Upper lobe of left lung (tissue), 6 donors: Measurements from ENCODE around the gene NUP210. TPM values are rescaled to one million over a fixed set of nuclear protein-coding genes. Genes with fewer than 3 reads are reported as not detected.

Source experiments
- ATAC-seq, 2 donors: fragments of 200-7000 bp; cut with Tn5 transposase; one replicate each; pipeline ENCODE4 v1.9.1; 2022; ENCODE audit warnings: mild to moderate bottlenecking in 2 of 2, moderate library complexity in 2 of 2; ENCODE audit not compliant: low FRiP score in 2 of 2
- DNase-seq, 2 donors: peaks; one replicate each; pipeline ENCODE4 v3.0.0-alpha.2; 2019 to 2020
- H3K27ac ChIP-seq, 4 donors: fragments of 200-600 bp; sonication (generic); one replicate each; pipeline ENCODE4 v1.5.1; 2016 to 2019
- H3K27me3 ChIP-seq, 4 donors: fragments of 200-600 bp; sonication (generic); one replicate each; pipeline ENCODE4 v1.5.1; 2017 to 2019
- H3K36me3 ChIP-seq, 4 donors: fragments of 200-600 bp; sonication (generic); one replicate each; pipeline ENCODE4 v1.5.1; 2016 to 2019
- H3K4me1 ChIP-seq, 4 donors: fragments of 200-600 bp; sonication (generic); one replicate each; pipeline ENCODE4 v1.5.1; 2018 to 2019
- H3K4me3 ChIP-seq, 4 donors: fragments of 200-600 bp; sonication (generic); one replicate each; pipeline ENCODE4 v1.5.1; 2017 to 2019; ENCODE audit warnings: mild to moderate bottlenecking in 2 of 4, moderate library complexity in 1 of 4
- H3K9me3 ChIP-seq, 4 donors: fragments of 200-600 bp; sonication (generic); one replicate each; pipeline ENCODE4 v1.5.1; 2018 to 2019
- CTCF ChIP-seq, 6 experiments: fragments of 450-650 bp in 4 of 6; fragments of 200-600 bp in 2 of 6; sonication (generic) in 2 of 6; IDR thresholded peaks; one replicate each; pipeline ENCODE4 v1.5.1; 2016 to 2019; ENCODE audit warnings: antibody characterized with exemption in 6 of 6
- EP300 ChIP-seq, 4 donors: sonication (generic); formaldehyde crosslinking; IDR thresholded peaks; one replicate each; pipeline ENCODE4 v1.5.1; 2017; ENCODE audit warnings: antibody characterized with exemption in 4 of 4, control low read depth in 2 of 4
- POLR2A ChIP-seq, 4 donors: fragments of 450-650 bp; IDR thresholded peaks; one replicate each; pipeline ENCODE4 v1.5.1; 2016 to 2017; ENCODE audit warnings: antibody characterized with exemption in 4 of 4, mild to moderate bottlenecking in 2 of 4
- POLR2AphosphoS5 ChIP-seq, 2 donors: sonication (generic); formaldehyde crosslinking; IDR thresholded peaks; one replicate each; pipeline ENCODE4 v1.5.1; 2017; ENCODE audit warnings: antibody characterized with exemption in 2 of 2
- WGBS, 2 donors: methylation state at CpG; one replicate each; pipeline ENCODE4 v1.1.5; 2017 to 2018; 5-methylcytosine and 5-hydroxymethylcytosine counted together
- total RNA-seq, 6 donors: library from RNA; depleted of rRNA in 4 of 6; stranded (reverse); fragments of >200 nt in 4 of 6; gene quantifications; one replicate each; pipeline versions ENCODE4 v1.1.0 to v1.2.1, GENCODE V29; 2016 to 2021
- donor health status: DM: no; HTN: no; CAD: no; lungs with moderate emphysema.
- donor health status: DM: no; HTN: yes; CAD: no; lungs with severe emphysema.

Gene NUP210
- total RNA-seq, 6 donors from 2014 or later = 14.6 to 23.0 (median 20.8) TPM

- Histone ChIP-seq H3K9me3 (no peaks in the 10 kb centered on the region), H3K4me1 (no peaks in the 10 kb centered on the region), H3K4me3 (no peak overlapping the region), H3K27me3 (peaks cover 0 to 3% (median 0%) of the 10 kb centered on the region in 4 donors), H3K36me3 (no peaks in the 10 kb centered on the region), H3K27ac (no peak overlapping the region)
- 74 to 83% methylated on average over 9 to 18 of the region's 18 CpGs for WGBS, 2 donors
- TF ChIP-seq POLR2AphosphoS5 (IDR thresholded peaks at IDR 0.05) (no peak), POLR2A (IDR thresholded peaks at IDR 0.05) (no peak), CTCF (IDR thresholded peaks at IDR 0.05) (no peak), EP300 (IDR thresholded peaks at IDR 0.05) (no peak)
- DNase-seq = no peak
- no peak for ATAC-seq
These were observed 125.4 kb downstream of the NUP210 start for GRCh38 chr3:13294442-13295351.

GRCh38 chr3:13292375-13292774, 127.7 kb downstream of the NUP210 start:
- H3K27ac ChIP-seq = no peak overlapping the region
- H3K4me3 ChIP-seq = no peak overlapping the region
- H3K36me3 ChIP-seq = no peaks in the 10 kb centered on the region
- TF ChIP-seq POLR2AphosphoS5 (IDR thresholded peaks at IDR 0.05) (no peak), CTCF (IDR thresholded peaks at IDR 0.05) (no peak), POLR2A (IDR thresholded peaks at IDR 0.05) (no peak), EP300 (IDR thresholded peaks at IDR 0.05) (no peak)
- DNase-seq (no peak), ATAC-seq (no peak)
- H3K9me3 ChIP-seq = no peaks in the 10 kb centered on the region
- H3K4me1 ChIP-seq = no peaks in the 10 kb centered on the region
- WGBS, 2 donors = 75 to 79% methylated on average over 3 of the region's 3 CpGs
- H3K27me3 ChIP-seq = peaks cover 0 to 3% (median 0%) of the 10 kb centered on the region in 4 donors

- no peak for TF ChIP-seq CTCF (IDR thresholded peaks at IDR 0.05)
- TF ChIP-seq EP300 (IDR thresholded peaks at IDR 0.05) = no peak
- no peak for TF ChIP-seq POLR2A (IDR thresholded peaks at IDR 0.05)
- no peak for TF ChIP-seq POLR2AphosphoS5 (IDR thresholded peaks at IDR 0.05)
- Histone ChIP-seq H3K9me3 (peaks cover 0 to 8% (median 0%) of the 10 kb centered on the region in 4 donors), H3K4me3 (no peak overlapping the region), H3K36me3 (no peaks in the 10 kb centered on the region), H3K4me1 (no peaks in the 10 kb centered on the region), H3K27ac (no peak overlapping the region), H3K27me3 (no peaks in the 10 kb centered on the region)
- DNase-seq = no peak
- ATAC-seq = no peak
- WGBS, 2 donors = 81 to 100% methylated on average over 3 of the region's 3 CpGs
These were observed 129.2 kb downstream of the NUP210 start for GRCh38 chr3:13290941-13291340.

DNA sequence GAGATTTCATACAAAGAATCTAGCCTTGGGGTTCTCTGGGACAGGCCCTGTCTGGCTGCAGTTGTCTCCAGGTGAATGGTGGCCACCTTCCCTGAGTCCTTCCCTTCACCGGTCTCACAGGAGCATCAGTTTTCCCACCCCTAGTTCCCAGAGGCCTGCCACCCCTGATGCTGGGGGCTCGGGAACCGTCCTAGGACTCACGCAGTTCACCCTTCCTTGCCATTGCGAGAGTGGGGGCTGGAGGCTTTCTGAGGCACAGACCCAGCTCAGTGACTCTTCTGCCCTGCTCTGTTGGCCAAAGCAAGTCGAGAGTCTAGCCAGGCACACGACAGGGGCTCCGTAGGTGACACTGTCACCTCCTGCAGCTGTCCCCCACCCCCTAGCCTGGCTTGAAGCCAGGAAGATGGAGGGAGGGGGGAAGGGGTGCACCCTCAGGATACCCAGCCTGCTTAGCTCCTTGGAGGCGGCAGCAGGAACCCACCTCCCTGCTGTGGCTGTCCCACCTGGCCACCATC, 130.3 kb downstream of the NUP210 start:
- no peaks in the 10 kb centered on the region for H3K27me3 ChIP-seq
- H3K9me3 ChIP-seq = peaks cover 0 to 8% (median 0%) of the 10 kb centered on the region in 4 donors
- ATAC-seq (no peak), DNase-seq (no peak)
- H3K4me3 ChIP-seq = no peak overlapping the region
- WGBS, 2 donors = 75 to 80% methylated on average over 6 to 9 of the region's 9 CpGs
- TF ChIP-seq EP300 (IDR thresholded peaks at IDR 0.05) = no peak
- no peak for TF ChIP-seq POLR2A (IDR thresholded peaks at IDR 0.05)
- TF ChIP-seq CTCF (IDR thresholded peaks at IDR 0.05) = no peak
- no peak for TF ChIP-seq POLR2AphosphoS5 (IDR thresholded peaks at IDR 0.05)
- no peaks in the 10 kb centered on the region for H3K36me3 ChIP-seq
- H3K27ac ChIP-seq = no peak overlapping the region
- no peaks in the 10 kb centered on the region for H3K4me1 ChIP-seq
